DMS153 treated with DMSO at 0.1 percent for 48 hours (cell line): ENCODE results near the gene LRRC72.
"Not testable (repeated sequence)": the region's sequence is repeated elsewhere in the genome, so short reads cannot be mapped to it uniquely, and the experiment has no call there.

Source experiments
- DNase-seq: peaks from one replicate; lab custom pipeline; 2025; ENCODE audit not compliant: unreplicated experiment; lab: John Stamatoyannopoulos, UW

Gene LRRC72

GRCh38 chr7:16526742-16527540 is at the start of gene LRRC72:
TSS of gene LRRC72 (plus strand) at chr7:16526825. CDS start at chr7:16526953, 128 bp downstream.
- no peak for DNase-seq

DNA sequence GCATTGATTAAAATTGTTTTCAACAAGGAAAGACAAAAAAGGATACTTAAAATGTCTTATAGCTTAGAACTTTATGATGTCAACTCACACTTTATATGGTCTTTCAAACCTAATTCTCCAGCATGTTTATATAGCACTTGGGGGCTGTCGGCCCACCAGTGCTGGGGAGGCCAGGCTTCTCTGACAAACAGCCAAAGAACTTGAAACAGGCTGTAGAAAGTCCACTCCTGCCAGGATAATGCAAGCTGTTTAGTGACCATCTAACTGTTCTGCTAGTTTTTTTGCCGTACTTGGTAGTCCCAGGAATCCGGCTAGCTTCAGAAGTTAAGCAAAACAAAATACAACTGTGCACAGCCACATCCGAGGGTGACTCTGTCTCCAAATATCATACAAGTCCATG is 47.5 kb upstream of the LRRC72 start:
- DNase-seq, result no peak

DNA sequence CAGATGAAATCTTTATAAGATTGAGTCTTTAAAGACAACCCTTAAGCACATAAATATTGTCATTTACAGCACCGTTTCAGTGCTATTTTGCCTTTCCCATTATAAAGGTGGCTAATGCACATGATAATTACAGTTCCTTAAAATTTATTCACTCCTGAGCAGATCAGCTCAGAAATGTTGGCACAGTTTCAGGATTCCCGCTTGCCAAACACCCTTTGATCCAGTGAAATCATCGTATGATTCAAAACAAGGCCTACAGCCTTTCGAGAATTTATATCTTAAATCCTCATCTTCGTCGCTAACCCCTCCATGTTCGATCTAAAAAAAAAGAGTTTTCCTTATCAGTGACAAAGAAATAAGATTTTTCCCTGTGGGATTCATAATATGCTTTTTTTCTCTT is 47.0 kb upstream of the LRRC72 start:
- DNase-seq, result no peak

DNA sequence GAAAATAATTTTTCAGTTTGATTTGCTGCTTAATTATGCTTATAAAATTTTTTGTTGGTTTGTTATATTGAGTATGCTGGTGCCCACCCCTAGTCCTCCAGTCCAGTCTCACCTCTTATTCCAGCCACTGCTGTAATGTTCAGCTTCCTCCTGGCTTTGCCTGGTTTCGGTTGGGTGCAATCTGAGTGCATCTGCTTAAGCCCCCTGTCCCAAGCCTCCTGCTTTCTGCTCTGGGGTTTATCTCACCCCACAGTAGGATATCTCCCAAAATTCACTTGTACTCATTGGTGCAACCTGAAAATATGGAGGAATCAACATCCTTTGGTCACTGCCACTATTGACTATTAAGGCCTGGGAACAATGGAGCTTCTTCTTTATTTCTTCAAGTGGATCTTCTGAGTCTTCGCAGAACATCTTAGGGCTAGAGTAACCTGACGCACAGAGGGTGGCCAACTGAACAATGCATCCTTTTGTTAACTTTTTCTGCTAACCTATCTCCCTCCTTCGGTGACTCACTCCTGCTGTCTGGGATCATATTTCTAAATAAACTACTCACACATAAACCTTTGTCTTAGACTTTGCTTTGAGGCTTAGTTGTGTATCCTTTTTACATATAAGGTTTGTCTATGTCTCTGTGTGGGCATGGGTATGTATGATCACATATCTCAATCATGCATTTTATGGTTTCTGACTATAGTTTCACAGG is 42.0 kb upstream of the LRRC72 start:
- no peak for DNase-seq

- no peak for DNase-seq
Observed at GRCh38 chr7:16491148-16491547, 35.5 kb upstream of the LRRC72 start.

DNA sequence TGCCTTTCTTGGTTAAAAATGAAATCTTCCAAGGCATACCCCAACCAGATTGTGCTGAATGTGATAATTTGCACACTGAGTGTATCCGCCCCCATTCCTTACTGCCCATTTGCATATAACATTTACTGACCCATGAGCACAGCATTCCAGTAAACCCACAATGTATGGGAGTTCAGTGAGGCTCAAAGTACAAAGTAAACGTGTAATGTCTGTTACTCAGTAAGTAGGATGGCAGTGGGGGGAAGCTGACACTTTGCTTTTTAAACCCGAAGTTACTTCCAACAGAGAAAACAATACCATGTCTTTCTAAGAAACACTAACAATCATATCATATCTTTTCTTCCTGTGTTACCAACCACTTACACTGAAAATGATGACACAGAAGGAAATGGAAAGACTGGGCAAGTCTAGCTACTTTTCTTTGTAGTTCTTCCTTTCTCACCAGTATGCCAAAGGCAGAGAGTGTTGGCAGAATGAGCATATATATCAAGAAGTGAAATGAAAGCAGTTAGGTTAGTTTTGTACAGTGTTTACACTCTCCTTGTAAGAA is 34.0 kb upstream of the LRRC72 start:
- DNase-seq, result no peak

DNA sequence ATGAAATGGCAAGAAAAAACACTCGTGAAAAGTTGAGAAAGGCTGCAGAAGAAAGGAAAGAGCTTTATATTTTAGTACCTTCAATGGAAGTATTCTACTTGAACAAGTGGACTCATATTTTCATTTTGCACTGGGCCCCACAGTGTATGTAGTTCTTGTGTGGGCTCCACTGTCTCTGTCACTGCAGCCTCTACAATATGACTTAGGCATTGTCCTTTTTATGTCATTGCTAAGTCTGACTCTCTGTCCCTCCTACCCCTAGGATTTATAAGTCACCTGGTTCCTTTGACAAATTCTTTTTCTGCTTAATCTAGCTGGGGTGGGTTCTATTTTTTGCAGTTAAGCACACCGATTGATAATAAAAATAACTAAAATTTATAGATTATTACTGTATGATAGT is 33.4 kb upstream of the LRRC72 start:
- DNase-seq, result no peak

DNA sequence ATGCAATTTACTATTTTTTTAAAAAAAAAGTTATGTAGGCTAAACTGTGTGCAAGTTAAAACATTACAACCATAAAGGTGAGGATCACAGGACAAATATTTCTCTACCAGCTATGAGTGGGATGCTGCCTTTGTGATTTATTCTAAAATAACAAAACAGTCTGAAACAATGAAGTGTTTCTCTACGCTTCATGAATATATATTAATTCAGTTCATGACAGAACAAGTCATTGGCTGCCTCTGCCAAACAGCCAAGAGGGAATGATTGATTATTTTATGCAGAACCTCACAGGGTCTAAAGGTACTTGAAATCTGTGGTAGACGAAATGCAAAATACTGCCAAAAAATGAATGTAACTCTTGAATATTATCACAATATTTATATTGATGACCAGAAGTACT is 32.1 kb upstream of the LRRC72 start:
- no peak for DNase-seq

DNA sequence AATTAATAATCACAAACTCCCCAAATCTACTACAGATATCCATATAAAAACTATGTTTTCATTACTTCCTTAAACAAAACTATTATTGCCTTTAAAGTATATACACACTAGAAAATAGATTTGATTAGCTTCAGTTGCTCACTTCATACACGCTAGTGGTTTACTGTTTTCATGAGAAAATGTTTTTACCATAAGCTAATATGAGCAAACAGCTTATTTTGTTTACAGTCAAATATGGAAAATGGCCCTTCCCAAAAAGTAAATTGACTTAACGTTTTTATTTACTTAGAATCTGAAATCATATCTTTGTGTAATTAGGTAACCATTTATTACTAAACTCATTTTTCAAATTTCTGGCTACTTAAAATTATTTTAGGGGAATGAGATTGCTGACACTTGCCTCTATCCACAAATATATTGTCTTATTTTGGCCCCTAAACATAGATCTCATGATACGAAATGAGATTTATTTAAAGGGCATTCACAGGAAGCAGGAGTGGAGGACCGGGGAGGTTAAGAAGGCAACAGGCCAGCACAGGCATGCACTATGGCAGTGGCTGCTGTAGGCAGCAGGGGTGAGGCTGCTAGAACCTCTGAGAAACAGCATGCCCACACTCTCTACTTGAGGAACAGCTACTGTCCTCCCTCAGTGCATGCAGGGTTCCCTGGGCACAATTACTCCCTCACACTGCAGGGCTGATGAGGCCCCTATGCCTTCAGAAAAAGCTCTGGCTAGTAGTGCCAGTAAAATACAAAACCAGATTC is 31.5 kb upstream of the LRRC72 start:
- DNase-seq, result no peak

DNA sequence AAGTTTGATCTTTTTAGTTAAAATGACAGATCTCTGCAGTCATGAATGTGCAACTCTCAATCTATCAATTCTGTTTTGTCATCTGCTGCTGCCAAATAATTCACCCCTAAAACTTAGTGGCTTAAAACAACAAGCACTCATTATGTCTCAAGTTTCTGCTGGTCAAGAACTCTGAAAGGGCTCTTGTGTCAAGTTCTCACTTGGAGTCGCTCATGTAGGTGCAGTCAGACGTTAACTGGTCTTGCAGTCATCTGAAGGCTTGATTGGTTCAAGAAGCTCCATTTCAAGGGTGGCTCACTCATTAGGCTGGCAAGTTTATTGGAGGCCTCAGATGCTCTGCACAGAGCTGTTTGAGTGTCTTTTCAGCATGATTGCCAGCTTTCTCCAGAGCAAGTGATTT is 28.5 kb upstream of the LRRC72 start:
- no peak for DNase-seq

DNA sequence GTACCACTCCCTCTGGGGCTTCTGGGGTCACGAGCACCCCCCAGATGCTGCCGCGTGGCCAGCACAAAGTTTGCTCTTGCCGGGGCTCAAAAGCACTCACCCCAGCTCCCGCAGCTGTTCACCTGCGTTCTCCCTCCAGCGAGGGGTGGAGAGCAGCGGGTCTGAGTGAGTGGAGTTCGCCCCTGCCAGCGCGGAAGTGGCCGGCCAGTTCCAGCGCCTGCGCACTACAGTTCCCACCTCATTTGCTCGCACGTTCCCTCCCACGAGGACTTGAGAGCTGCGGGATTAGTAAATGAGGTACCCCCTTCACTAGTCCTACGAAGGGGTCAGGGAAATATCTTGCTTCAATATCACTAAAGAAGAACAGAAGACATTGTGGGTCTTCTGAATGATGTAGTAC is 24.3 kb upstream of the LRRC72 start:
- DNase-seq, result no peak

GRCh38 chr7:16504019-16504418 is 22.6 kb upstream of the LRRC72 start:
- no peak for DNase-seq

GRCh38 chr7:16506422-16506821 is 20.2 kb upstream of the LRRC72 start:
- not testable (repeated sequence) for DNase-seq

DNA sequence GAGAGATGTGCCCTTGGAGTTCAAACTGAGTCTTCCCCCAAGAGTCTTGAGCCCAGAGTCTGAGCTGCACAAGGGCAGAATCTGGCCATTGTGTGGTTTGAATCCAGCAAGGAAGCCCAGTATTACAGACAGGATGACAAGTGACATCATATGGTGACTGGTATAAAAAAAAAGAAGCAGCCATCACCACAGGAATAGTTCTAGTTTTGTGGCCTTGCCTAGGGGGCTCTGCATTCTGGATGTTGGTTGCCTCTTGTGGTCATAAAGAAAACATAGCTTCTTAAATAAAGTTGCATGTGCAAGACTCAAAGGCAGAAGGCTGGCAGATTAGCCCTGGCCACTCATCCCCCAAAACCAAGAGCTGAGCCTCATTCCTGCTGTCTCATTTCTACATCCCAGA is 16.8 kb upstream of the LRRC72 start:
- DNase-seq, result no peak

DNA sequence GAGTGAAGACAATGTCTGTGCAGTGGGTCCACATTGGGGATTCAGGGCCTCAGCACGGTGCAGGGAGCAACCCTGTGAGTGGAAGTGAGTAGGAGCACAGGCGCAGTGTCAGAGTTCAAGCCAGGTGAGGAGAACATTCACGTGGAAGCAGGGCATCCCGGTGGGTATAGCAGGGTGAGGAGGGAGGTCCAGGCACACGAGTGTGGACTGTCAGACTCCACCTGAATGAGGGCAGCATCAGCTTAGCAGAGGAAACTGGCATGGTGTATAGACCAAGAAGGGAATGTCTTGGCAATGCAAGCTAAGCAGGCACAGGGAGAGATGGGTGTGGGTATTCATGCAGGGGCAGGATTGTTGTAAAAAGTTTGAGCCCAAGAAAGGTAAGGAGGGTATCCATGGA is 15.3 kb upstream of the LRRC72 start:
- no peak for DNase-seq

DNA sequence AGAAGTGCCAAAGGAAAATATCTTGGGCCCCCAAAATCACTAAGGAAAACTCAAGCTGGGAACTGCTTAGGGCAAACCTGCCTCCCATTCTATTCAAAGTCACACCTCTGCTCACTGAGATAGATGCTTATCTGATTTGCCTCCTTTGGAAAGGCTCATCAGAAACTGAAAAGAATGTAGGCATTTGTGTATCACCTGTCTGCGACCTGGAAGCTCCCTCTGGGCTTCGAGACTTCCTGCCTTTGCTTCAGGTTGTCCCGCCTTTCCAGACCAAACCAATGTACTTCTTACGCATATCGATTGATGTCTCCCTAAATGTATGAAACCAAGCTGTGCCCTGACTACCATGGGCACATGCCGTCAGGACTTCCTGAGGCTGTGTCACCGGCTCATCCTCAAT is 14.5 kb upstream of the LRRC72 start:
- DNase-seq, result no peak

- DNase-seq, result no peak
Observed at GRCh38 chr7:16514271-16514670, 12.4 kb upstream of the LRRC72 start.

GRCh38 chr7:16514729-16515128 is 11.9 kb upstream of the LRRC72 start:
- DNase-seq, result no peak

DNA sequence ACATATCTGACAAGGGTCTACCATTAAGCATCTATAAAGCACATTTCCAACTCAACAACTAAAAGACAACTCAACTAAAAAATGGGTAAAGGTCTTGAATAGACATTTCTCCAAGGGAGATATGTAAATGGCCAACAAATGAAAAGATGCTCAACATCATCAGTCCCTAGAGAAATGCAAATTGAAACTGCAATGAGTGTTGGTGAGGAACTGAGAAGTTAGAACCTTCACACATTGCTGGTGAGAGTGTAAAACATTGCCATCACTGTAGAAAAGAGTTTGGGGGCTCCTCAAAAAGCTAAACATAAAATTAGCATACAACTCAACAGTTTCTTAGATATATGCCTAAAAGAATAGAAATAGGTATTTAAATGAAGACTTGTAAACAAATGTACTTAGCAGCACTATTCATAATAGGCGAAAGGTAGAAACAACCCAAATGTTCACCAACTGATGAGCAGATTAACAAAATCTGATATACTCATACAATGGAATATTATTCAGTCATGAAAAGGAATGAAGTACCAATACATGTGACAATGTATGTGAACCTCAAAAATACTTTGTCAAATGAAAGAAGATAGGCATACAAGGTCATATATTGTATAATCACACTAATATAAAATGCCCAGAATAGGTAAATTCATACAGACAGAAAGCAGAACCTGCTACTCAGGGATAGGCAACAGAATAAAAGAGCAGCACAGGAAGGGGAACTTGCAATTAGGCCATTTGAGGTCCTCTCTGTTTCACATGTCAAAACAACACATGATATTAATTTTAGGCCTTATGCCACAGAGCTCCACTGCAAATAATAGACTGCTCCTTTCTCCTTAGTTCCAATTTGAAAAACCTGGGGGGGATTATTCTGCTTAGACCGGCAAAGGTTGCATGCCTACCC is 10.6 kb upstream of the LRRC72 start:
- DNase-seq, result no peak

GRCh38 chr7:16519985-16520384 is 6.6 kb upstream of the LRRC72 start:
- DNase-seq, result not testable (repeated sequence)

DNA sequence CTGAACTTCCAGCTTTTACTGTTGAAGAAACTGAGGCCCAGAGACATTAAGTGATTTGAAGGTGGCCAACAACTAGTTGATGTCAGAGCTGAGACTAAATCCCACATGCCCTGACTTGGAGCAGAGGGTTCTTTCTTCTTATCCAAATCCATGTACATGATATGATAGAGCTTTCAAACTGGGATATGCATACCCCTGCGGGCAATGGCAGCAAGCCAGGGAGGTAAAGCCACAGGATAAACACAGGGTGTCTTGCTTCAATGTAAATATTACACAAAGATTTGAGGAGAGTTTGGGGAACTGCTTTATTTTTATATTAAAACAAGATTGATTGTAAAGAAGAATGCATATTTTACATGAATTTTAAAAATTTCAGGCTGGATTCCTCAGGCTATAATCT is 2.3 kb upstream of the LRRC72 start:
- no peak for DNase-seq
